VCaP (cell line): ENCODE measurements around the gene FGF1.

Experiments used
- H3K27ac ChIP-seq: fragments of 450-650 bp; 2 replicates; pipeline ENCODE4 v1.5.1; 2017
- CTCF ChIP-seq: fragments of 450-650 bp; conservative IDR thresholded peaks from 2 replicates; pipeline ENCODE4 v1.5.1; 2017; ENCODE audit warnings: mild to moderate bottlenecking, moderate library complexity

FGF1 gene

GRCh38 chr5:142684508-142685041 lies 1.3 kb downstream of the FGF1 start:
- TF ChIP-seq CTCF, result no peak
- no peak overlapping the region for H3K27ac ChIP-seq

GRCh38 chr5:142683881-142684505 lies 1.9 kb downstream of the FGF1 start:
- no peak overlapping the region for H3K27ac ChIP-seq
- no peak for TF ChIP-seq CTCF

GRCh38 chr5:142683116-142683515 lies 2.8 kb downstream of the FGF1 start:
- no peak overlapping the region for H3K27ac ChIP-seq
- no peak for TF ChIP-seq CTCF

- no peak for TF ChIP-seq CTCF
- H3K27ac ChIP-seq, result no peak overlapping the region
Observed at GRCh38 chr5:142680605-142681259, 5.2 kb downstream of the FGF1 start.

- TF ChIP-seq CTCF, result no peak
Observed at GRCh38 chr5:142679744-142680143, 6.1 kb downstream of the FGF1 start.

GRCh38 chr5:142678529-142678928 lies 7.4 kb downstream of the FGF1 start:
- no peak for TF ChIP-seq CTCF
- H3K27ac ChIP-seq, result no peak overlapping the region

More at GRCh38 chr5:142679744-142680143, 6.1 kb downstream of the FGF1 start:
- no peak overlapping the region for H3K27ac ChIP-seq

- TF ChIP-seq CTCF, result no peak
- H3K27ac ChIP-seq, result no peak overlapping the region
Observed at GRCh38 chr5:142677198-142677597, 8.7 kb downstream of the FGF1 start.
